ENCODE measurements around the gene RNGTT.
"Not testable (repeated sequence)": the region's sequence is repeated elsewhere in the genome, so short reads cannot be mapped to it uniquely, and the experiment has no call there.

Gene RNGTT

GRCh38 chr6:88910922-88911778 is 52.3 kb downstream of the RNGTT start:
- no peak for DNase-seq (ENCODE audit: low spot score)

DNA sequence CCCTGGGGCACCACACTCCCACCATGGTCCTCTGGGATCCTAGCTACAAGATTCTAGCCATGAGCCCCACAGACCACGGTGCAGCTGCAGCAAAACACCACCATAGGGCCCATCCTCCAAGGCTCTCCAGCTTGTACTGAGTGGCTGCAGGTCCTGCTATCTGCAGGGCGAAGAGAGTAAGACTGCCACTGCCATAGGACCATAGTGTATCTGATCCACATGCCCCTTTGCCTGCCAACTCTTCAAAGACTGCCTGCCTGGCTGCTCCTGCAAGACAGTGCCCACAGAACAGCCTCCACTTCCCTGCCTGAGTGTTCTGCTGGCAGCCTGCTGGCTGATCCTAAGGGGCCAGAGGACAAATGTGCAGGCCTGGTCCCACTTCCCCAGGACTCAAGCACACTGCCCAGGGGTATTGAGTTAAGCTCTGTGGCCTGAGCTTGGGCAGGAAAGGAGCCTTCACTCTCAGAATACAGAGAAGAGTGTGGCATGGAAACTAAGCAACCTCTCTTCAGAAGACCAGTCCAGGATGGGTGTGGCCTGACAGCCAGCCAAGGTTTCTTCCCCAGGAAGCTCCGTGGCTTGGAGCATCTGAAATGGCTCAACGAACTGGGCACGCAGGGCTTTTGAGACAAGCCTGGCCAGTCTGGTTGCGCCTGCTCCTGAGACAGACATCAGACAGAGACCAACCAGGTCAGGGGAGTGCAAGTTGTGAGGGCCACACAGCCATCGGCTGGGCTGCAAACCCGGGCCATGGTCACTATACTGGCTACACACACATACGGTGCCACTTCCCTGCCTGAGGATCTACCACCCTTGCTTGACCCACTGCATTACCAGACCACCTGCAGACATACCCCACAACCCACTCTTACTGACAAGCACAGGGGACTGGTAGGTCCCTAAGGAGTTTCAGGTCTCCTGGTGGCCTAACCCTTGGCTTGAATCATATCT is 54.5 kb downstream of the RNGTT start:
- DNase-seq (ENCODE audit: low spot score): peak; percentile 9

GRCh38 chr6:88907148-88907547 is 56.3 kb downstream of the RNGTT start:
- DNase-seq (ENCODE audit: low spot score): not testable (repeated sequence)

- DNase-seq (ENCODE audit: low spot score): no peak
Observed at GRCh38 chr6:88899569-88900316, 63.7 kb downstream of the RNGTT start.

- no peak for DNase-seq (ENCODE audit: low spot score)
Observed at GRCh38 chr6:88895911-88896310, 67.5 kb downstream of the RNGTT start.

GRCh38 chr6:88890860-88891845 is 72.3 kb downstream of the RNGTT start:
- no peak for DNase-seq (ENCODE audit: low spot score)

DNA sequence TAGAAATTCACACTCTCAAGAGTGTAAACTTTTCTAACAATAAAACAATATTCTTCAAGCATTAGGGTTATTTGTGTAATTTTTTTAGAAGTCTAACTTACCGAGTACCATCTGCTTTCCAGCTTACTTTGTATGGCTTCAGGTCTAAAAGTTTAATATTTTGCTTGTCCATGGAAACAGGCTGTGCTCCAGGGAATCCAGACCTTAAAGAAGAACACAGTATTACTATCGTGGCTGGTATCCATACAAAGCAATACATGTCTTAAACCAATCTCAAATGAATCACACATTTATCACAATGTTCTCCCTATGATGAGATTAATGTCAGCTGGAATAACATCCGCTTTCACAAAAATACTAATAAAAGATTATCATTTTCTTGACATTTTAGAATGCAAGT is 73.0 kb downstream of the RNGTT start:
- no peak for DNase-seq (ENCODE audit: low spot score)

DNA sequence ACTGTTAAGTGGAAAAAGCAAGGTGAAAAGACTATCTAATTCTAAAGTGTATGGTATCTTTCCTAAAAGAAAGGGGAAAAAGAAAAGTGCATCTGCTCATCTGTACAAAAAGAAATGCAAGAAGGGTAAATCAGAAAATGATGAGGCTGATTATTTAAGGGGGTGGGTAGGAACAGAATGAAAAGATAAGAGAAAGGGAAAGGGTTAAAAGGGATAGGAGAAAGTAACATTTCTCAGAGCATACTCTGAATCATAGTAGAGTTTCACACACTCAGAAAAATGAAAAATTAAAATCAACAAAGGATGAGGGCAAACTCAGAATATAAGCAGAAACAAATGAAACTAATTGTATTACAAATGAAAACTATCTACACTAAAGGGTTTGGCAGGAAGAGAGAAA is 79.1 kb downstream of the RNGTT start:
- DNase-seq (ENCODE audit: low spot score): no peak

GRCh38 chr6:88882536-88882935 is 80.9 kb downstream of the RNGTT start:
- DNase-seq (ENCODE audit: low spot score): no peak

DNA sequence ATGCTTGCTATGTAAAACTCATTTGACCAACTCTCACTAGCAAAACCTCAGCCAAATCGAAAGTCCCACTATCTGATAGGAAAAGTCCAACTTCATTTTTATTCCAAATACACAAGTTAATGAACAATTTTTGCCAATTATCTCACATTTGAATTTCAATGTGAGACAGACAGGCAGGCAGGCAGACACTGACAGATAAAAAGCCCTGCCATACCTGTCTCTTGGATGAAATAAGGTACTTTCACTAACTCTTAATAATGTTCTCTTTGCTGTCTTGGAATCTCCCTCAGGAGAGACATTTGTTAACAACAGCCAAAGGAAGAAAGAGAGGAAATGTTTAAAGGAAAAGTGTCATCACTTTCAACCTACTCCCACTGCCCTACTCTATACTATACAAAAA is 82.0 kb downstream of the RNGTT start:
- DNase-seq (ENCODE audit: low spot score): no peak

GRCh38 chr6:88880021-88880420 is 83.4 kb downstream of the RNGTT start:
- DNase-seq (ENCODE audit: low spot score): no peak

DNA sequence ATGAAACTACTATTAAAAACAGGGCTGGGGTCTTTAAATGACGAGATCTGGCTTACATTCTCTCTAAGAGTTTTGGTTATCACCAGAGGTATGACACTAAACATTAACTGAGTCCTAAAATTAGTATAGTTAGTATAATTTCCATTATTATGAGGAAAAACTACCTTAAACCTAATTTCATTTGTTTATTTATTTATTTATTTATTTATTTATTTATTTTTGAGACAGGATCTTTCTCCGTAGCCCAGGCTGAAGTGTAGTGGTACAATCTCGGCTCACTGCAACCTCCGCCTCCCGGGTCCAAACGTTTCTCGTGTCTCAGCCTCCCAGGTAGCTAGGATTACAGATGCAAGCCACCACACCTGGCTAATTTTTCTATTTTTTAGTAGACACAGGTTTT is 85.5 kb downstream of the RNGTT start:
- DNase-seq (ENCODE audit: low spot score): no peak

- no peak for DNase-seq (ENCODE audit: low spot score)
Observed at GRCh38 chr6:88872962-88873361, 90.5 kb downstream of the RNGTT start.

DNA sequence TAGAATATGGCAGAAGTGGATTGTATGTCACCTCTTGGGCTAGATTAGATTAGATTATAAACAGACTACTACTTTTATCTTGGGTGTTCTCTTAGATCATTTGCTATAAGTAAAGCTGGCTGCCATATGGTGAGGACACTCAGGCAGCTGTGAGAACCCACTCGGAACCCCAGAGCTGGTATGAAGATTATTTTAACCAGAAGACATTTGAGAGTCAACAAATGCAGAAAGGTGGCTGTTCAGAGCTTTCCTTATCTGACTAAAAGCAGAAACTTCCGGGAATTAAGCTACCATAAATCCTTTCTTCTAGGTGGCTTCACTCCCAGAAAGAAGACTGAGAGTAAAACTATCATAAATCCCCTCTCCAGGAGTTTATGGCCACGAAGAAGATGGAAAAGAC is 91.9 kb downstream of the RNGTT start:
- no peak for DNase-seq (ENCODE audit: low spot score)

DNA sequence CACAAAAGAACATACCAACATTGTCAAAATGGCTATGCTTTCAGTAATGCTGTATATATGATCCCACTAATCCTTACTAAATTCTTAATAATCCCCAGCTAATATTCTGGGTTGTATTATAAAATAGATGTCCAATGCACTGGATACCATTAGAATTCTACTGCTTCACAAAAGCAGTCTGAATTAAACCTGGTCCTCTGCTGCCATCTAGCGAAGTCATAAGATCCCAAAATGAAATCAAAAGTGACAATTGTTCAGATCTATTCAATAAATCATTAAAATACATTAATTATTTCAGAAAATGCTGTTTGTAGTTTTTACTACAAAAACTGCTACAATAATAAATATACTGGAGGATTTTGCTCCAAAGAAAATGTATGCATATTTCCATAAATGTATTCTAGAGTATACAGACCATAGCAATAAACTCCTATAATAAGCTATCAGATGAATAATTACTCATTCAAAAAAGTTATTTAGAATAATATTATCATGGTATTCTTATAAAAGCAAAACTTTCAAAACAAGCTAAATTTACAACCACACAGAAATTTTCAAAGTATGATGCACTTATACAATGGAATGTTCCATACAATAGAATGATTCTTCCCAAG is 92.6 kb downstream of the RNGTT start:
- peak; percentile 48 for DNase-seq (ENCODE audit: low spot score)

DNA sequence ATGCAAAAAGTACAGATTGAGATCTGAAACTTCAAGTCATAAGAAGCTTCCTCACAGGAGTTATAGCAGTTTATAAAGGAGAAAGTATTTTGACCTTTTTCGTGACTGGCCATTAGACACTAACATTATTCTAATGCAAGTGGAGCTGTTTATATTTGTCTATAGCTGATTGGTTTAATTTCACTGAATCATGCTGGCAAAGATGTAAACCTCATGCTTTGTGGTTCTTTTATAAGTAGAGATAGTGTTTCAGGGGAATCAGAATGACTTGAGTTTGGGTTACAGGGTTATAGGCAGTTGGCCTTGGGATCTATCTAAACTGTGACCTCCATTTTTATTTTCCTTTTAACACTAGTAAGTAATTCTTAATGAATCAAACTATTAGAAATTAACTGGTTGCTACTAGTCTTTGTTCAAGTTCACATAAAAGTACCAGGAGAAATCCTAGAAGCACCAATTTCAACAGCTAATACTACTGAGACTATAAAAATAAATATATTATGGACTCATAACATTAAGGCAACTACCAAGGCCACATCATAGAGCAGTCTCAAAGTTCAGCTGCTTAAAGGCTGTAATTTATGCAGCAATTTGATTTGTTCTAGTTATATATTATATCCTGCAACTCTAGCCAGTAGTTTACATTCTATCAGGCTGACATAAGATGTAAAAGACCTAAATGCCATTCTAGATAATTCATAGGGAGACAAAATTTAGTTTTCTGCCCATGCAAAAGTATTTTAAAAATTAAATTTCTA is 94.0 kb downstream of the RNGTT start:
- no peak for DNase-seq (ENCODE audit: low spot score)

- peak; percentile 5 for DNase-seq (ENCODE audit: low spot score)
Observed at GRCh38 chr6:88867841-88868731, 95.3 kb downstream of the RNGTT start.

GRCh38 chr6:88866856-88867255 is 96.6 kb downstream of the RNGTT start:
- DNase-seq (ENCODE audit: low spot score): no peak

GRCh38 chr6:88865275-88865674 is 98.1 kb downstream of the RNGTT start:
- no peak for DNase-seq (ENCODE audit: low spot score)
